ENCODE measurements around the gene FNDC3B.

Gene FNDC3B

DNA sequence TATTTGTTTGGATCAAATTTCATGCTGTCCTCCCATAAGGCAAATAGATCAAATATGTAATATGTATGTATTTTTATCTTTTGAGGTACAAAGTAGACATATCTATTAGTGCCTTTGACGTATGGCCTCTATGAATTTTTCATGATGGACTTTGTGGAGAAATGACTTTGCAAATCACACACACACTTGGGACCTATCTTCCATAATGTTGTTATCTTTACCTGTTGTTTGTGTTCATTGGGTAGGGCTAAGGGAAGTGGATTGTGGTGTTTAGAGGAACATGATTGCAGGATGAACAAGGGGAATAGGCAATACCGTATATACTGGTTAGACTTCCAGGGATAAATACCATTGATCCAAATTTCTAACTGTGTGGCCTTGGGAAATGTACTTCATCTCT lies 266.6 kb downstream of the FNDC3B start:
- POLR2A ChIA-PET, result no interaction called here
- CTCF ChIA-PET, result interaction anchor here (2.2 kb wide), 1 partner anchor 26 kb away, joined by 10 read pairs; no protein-coding TSS in a partner anchor
- TF ChIP-seq, protein P1, sequence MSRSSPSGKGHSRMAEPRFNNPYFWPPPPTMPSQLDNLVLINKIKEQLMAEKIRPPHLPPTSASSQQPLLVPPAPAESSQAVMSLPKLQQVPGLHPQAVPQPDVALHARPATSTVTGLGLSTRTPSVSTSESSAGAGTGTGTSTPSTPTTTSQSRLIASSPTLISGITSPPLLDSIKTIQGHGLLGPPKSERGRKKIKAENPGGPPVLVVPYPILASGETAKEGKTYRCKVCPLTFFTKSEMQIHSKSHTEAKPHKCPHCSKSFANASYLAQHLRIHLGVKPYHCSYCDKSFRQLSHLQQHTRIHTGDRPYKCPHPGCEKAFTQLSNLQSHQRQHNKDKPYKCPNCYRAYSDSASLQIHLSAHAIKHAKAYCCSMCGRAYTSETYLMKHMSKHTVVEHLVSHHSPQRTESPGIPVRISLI (tag by site-specific recombination; IDR thresholded peaks at IDR 0.05), result no peak
- TF ChIP-seq, protein P2, sequence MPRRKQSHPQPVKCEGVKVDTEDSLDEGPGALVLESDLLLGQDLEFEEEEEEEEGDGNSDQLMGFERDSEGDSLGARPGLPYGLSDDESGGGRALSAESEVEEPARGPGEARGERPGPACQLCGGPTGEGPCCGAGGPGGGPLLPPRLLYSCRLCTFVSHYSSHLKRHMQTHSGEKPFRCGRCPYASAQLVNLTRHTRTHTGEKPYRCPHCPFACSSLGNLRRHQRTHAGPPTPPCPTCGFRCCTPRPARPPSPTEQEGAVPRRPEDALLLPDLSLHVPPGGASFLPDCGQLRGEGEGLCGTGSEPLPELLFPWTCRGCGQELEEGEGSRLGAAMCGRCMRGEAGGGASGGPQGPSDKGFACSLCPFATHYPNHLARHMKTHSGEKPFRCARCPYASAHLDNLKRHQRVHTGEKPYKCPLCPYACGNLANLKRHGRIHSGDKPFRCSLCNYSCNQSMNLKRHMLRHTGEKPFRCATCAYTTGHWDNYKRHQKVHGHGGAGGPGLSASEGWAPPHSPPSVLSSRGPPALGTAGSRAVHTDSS (tag by site-specific recombination; IDR thresholded peaks at IDR 0.05), result no peak
- TF ChIP-seq, protein P3, sequence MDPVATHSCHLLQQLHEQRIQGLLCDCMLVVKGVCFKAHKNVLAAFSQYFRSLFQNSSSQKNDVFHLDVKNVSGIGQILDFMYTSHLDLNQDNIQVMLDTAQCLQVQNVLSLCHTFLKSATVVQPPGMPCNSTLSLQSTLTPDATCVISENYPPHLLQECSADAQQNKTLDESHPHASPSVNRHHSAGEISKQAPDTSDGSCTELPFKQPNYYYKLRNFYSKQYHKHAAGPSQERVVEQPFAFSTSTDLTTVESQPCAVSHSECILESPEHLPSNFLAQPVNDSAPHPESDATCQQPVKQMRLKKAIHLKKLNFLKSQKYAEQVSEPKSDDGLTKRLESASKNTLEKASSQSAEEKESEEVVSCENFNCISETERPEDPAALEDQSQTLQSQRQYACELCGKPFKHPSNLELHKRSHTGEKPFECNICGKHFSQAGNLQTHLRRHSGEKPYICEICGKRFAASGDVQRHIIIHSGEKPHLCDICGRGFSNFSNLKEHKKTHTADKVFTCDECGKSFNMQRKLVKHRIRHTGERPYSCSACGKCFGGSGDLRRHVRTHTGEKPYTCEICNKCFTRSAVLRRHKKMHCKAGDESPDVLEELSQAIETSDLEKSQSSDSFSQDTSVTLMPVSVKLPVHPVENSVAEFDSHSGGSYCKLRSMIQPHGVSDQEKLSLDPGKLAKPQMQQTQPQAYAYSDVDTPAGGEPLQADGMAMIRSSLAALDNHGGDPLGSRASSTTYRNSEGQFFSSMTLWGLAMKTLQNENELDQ (tag by site-specific recombination; IDR thresholded peaks at IDR 0.05; ENCODE audit: low read depth), result no peak
- TF ChIP-seq, protein P4, sequence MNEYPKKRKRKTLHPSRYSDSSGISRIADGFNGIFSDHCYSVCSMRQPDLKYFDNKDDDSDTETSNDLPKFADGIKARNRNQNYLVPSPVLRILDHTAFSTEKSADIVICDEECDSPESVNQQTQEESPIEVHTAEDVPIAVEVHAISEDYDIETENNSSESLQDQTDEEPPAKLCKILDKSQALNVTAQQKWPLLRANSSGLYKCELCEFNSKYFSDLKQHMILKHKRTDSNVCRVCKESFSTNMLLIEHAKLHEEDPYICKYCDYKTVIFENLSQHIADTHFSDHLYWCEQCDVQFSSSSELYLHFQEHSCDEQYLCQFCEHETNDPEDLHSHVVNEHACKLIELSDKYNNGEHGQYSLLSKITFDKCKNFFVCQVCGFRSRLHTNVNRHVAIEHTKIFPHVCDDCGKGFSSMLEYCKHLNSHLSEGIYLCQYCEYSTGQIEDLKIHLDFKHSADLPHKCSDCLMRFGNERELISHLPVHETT (tag by site-specific recombination; IDR thresholded peaks at IDR 0.05), result no peak
- no peak for TF ChIP-seq ZNF792 (tag by site-specific recombination; IDR thresholded peaks at IDR 0.05)
- TF ChIP-seq ZNF560 (tag by site-specific recombination; IDR thresholded peaks at IDR 0.05; ENCODE audit: borderline replicate concordance), result no peak
- TF ChIP-seq ZNF221 (tag by site-specific recombination; IDR thresholded peaks at IDR 0.05; ENCODE audit: borderline replicate concordance), result no peak
- TF ChIP-seq ZNF837 (tag by site-specific recombination; IDR thresholded peaks at IDR 0.05), result no peak
- no peak for TF ChIP-seq ZNF416 (tag by site-specific recombination; IDR thresholded peaks at IDR 0.05)
- no peak for TF ChIP-seq ZNF202 (tag by site-specific recombination; IDR thresholded peaks at IDR 0.05; ENCODE audit: borderline replicate concordance)
- no peaks in the 10 kb centered on the region for H3K9me3 ChIP-seq (ENCODE audit: control insufficient read depth, insufficient read depth, low read depth, low read length)
- no peaks in the 10 kb centered on the region for H3K4me1 ChIP-seq (ENCODE audit: control insufficient read depth, insufficient read depth, low read length)
- H3K27ac ChIP-seq (ENCODE audit: extremely low read depth, low read depth, low read length), result no peak overlapping the region
- H3K36me3 ChIP-seq (ENCODE audit: control insufficient read depth in 2 of 2, insufficient read depth in 1 of 2, low read length in 2 of 2), result peaks cover 0 to 45% of the 10 kb centered on the region in 2 experiments; a peak in 1 of 3 replicates
- H3K4me3 ChIP-seq (ENCODE audit: low read depth, low read length), result no peak overlapping the region

DNA sequence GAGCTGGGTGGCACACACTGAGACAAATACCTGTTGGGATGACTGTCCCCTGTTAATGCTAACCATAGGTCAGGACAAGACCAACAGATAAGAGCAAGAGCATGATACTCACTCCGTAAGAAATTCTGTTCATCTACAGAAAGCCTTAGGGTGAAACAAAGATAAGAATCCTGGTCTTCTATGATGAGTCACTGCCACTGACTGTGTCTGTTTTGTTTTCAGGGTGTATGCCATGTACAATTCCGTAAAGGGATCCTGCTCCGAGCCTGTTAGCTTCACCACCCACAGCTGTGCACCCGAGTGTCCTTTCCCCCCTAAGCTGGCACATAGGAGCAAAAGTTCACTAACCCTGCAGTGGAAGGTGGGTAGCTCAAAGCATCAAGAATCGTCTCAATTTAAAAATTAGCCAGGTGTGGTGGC lies 267.8 kb downstream of the FNDC3B start:
- H3K27ac ChIP-seq (ENCODE audit: extremely low read depth, low read depth, low read length), result no peak overlapping the region
- CTCF ChIA-PET, result interaction anchor here (2.2 kb wide), 1 partner anchor 25 kb away, joined by 10 read pairs; no protein-coding TSS in a partner anchor
- H3K9me3 ChIP-seq (ENCODE audit: control insufficient read depth, insufficient read depth, low read depth, low read length), result no peaks in the 10 kb centered on the region

More for the DNA sequence above, 267.8 kb downstream of the FNDC3B start:
- POLR2A ChIA-PET, result no interaction called here
- H3K36me3 ChIP-seq (ENCODE audit: control insufficient read depth in 2 of 2, insufficient read depth in 1 of 2, low read length in 2 of 2), result peaks cover 0 to 46% of the 10 kb centered on the region in 2 experiments; a peak in 1 of 3 replicates
- no peak overlapping the region for H3K4me3 ChIP-seq (ENCODE audit: low read depth, low read length)
- no peaks in the 10 kb centered on the region for H3K4me1 ChIP-seq (ENCODE audit: control insufficient read depth, insufficient read depth, low read length)
- TF ChIP-seq ZBTB7A (tag by site-specific recombination; IDR thresholded peaks at IDR 0.05; ENCODE audit: low read depth) (no peak), ZNF747 (tag by site-specific recombination; IDR thresholded peaks at IDR 0.05) (no peak), ZNF146 (tag by site-specific recombination; IDR thresholded peaks at IDR 0.05) (no peak)
- TF ChIP-seq, protein P5, sequence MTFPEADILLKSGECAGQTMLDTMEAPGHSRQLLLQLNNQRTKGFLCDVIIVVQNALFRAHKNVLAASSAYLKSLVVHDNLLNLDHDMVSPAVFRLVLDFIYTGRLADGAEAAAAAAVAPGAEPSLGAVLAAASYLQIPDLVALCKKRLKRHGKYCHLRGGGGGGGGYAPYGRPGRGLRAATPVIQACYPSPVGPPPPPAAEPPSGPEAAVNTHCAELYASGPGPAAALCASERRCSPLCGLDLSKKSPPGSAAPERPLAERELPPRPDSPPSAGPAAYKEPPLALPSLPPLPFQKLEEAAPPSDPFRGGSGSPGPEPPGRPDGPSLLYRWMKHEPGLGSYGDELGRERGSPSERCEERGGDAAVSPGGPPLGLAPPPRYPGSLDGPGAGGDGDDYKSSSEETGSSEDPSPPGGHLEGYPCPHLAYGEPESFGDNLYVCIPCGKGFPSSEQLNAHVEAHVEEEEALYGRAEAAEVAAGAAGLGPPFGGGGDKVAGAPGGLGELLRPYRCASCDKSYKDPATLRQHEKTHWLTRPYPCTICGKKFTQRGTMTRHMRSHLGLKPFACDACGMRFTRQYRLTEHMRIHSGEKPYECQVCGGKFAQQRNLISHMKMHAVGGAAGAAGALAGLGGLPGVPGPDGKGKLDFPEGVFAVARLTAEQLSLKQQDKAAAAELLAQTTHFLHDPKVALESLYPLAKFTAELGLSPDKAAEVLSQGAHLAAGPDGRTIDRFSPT (tag by site-specific recombination; IDR thresholded peaks at IDR 0.05), result no peak
- TF ChIP-seq, protein P6, sequence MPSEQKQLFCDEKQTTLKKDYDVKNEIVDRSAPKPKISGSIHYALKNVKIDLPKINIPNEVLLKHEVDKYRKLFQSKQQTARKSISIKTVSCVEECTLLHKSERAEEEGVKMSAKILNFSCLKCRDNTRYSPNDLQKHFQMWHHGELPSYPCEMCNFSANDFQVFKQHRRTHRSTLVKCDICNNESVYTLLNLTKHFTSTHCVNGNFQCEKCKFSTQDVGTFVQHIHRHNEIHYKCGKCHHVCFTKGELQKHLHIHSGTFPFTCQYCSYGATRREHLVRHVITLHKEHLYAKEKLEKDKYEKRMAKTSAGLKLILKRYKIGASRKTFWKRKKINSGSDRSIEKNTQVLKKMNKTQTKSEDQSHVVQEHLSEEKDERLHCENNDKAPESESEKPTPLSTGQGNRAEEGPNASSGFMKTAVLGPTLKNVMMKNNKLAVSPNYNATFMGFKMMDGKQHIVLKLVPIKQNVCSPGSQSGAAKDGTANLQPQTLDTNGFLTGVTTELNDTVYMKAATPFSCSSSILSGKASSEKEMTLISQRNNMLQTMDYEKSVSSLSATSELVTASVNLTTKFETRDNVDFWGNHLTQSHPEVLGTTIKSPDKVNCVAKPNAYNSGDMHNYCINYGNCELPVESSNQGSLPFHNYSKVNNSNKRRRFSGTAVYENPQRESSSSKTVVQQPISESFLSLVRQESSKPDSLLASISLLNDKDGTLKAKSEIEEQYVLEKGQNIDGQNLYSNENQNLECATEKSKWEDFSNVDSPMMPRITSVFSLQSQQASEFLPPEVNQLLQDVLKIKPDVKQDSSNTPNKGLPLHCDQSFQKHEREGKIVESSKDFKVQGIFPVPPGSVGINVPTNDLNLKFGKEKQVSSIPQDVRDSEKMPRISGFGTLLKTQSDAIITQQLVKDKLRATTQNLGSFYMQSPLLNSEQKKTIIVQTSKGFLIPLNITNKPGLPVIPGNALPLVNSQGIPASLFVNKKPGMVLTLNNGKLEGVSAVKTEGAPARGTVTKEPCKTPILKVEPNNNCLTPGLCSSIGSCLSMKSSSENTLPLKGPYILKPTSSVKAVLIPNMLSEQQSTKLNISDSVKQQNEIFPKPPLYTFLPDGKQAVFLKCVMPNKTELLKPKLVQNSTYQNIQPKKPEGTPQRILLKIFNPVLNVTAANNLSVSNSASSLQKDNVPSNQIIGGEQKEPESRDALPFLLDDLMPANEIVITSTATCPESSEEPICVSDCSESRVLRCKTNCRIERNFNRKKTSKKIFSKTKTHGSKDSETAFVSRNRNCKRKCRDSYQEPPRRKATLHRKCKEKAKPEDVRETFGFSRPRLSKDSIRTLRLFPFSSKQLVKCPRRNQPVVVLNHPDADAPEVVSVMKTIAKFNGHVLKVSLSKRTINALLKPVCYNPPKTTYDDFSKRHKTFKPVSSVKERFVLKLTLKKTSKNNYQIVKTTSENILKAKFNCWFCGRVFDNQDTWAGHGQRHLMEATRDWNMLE (tag by site-specific recombination; conservative IDR thresholded peaks at IDR 0.05; ENCODE audit: low read depth), result no peak
